HG02970 (cell line): ENCODE results near the gene E2F4.

Source experiments
- ATAC-seq: cut with Tn5 transposase; IDR thresholded peaks from one replicate; pipeline ENCODE4 v1.9.1; 2021; ENCODE audit warnings: mild to moderate bottlenecking, moderate library complexity, moderate number of reproducible peaks; ENCODE audit not compliant: unreplicated experiment, low FRiP score

The E2F4 gene

GRCh38 chr16:67157106-67157748 lies 34.7 kb upstream of the E2F4 start:
- no peak for ATAC-seq

GRCh38 chr16:67157892-67158635 lies 33.9 kb upstream of the E2F4 start:
- no peak for ATAC-seq

- peak; percentile 42 for ATAC-seq
Observed at GRCh38 chr16:67158637-67159600, 33.0 kb upstream of the E2F4 start.

- ATAC-seq, result no peak
Observed at GRCh38 chr16:67161595-67162058, 30.3 kb upstream of the E2F4 start.

- ATAC-seq, result no peak
Observed at GRCh38 chr16:67162506-67163163, 29.3 kb upstream of the E2F4 start.

GRCh38 chr16:67163164-67163998 lies 28.6 kb upstream of the E2F4 start:
- no peak for ATAC-seq

- ATAC-seq, result no peak
Observed at GRCh38 chr16:67163999-67164558, 27.9 kb upstream of the E2F4 start.

- ATAC-seq, result no peak
Observed at GRCh38 chr16:67164599-67165061, 27.3 kb upstream of the E2F4 start, which contains the start of gene HSF4. Gene HSF4 (plus strand): TSS chr16:67164745. CDS start chr16:67164812, 67 bp downstream.

- ATAC-seq, result no peak
Observed at GRCh38 chr16:67165121-67166078, 26.6 kb upstream of the E2F4 start.

- no peak for ATAC-seq
Observed at GRCh38 chr16:67166110-67166547, 25.8 kb upstream of the E2F4 start.

- ATAC-seq, result no peak
Observed at GRCh38 chr16:67166598-67167168, 25.3 kb upstream of the E2F4 start.

- ATAC-seq, result no peak
Observed at GRCh38 chr16:67167588-67167987, 24.4 kb upstream of the E2F4 start.

GRCh38 chr16:67169011-67169451 lies 22.9 kb upstream of the E2F4 start:
- ATAC-seq, result no peak

- no peak for ATAC-seq
Observed at GRCh38 chr16:67169642-67170167, 22.2 kb upstream of the E2F4 start.

GRCh38 chr16:67170168-67170948 lies 21.6 kb upstream of the E2F4 start, which contains the start of gene NOL3:
Gene NOL3 (plus strand): TSS chr16:67170538.
- ATAC-seq, result no peak

- no peak for ATAC-seq
Observed at GRCh38 chr16:67170949-67171649, 20.9 kb upstream of the E2F4 start.
